Measurements from ENCODE around the gene FAM210A.

Gene FAM210A

DNA sequence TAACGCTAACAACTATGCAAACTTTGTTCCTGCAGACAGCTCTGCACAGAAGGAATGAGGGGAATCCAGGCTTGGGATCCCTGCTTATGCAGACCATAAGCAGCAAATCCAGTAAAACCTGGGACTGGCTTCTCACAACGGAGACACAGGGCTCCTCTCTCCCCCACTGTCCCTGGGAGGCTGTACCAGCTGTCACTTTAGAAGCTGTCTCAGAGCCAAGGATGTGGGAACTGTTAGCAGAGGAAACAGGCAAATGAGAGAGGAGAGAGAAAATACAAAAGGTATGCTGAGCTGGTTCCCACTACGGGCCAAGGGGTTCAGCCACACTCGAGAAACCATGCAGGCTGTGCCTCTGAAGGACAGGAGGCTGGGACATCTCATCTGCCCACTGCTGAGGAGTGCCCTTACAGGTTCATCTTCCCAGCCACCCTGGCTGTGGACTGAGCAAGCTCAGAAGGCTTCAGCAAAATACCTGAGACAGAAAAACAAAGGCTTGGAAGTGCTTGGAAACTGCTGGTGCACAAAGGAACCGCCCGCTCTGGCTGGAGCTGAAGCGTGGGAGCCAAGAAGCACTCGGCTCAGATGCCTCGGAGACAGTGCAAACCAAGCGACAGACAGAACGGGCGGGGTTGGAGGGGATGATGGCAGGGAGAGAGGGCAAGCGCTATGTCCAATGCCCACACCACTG lies 72.5 kb downstream of the FAM210A start:
- peak; percentile 41 for DNase-seq (ENCODE audit: low read depth, low spot score)
- H3K4me3 ChIP-seq (ENCODE audit: low read length), result no peak overlapping the region

DNA sequence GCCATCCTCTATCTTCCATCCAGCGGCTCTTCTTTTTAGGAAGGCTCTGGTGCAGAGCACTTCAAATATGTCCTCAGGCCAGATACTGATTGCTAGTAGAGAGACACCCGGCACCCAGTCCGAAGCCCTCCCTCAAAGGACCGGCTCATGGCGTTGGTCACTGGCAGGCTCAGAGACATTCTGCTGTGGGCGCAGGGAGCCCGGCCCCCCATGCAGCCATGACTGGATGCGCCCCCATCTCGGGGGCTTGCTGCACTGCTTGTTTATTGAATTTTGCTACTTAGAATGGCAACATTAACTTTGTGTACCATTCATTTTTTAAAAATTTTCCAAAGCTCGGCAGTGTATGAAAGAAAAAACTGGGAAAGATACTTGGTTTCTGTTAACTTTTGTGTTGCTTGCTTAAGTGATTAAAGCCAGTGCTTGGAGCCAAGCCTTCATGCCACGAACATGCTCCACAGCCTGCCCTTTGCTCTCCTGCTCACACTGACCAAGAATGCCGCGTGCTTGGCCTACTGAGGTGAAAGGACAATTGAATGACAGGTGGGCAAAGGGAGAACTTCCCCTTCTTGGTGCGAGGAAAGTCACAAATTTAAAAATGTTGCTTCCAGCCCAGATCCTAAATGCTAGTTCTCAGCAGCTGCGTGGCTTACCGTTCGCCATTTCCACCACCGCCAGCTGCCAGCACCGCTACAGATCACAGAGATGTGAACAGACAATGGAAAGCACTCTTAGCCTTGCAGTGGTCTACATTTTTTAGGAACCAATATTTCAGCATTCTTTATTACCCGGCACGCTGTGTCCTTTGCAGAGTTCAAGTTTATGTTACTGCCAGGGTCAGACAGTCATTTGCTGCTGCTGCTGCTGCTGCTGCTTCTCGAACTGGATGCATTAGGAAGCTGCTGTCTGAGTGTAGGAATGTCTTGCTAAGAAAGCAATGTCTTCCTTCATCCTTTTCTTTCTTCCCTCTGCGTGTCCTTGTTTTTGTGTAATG lies 76.7 kb downstream of the FAM210A start:
- no peak for DNase-seq (ENCODE audit: low read depth, low spot score)

DNA sequence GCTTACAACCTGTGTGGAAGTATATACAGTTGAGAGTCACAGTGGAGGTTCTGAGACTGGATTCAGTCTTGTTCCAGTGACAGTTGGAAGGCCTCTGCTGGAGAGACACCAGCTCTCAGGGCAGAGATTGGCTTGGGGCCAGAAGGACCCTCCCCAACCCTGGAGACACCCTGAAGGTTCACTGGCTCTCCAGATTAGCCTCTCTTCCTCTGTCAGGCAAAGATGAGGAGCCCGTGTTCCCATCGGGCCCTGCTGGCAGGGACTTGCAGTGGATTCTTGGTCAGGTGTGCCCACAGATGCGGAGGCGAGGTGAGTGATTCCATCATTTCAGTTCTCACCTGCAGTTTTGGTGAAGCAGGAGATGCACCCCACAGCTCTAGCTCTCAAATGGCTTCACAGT lies 78.6 kb downstream of the FAM210A start:
- no peak overlapping the region for H3K4me3 ChIP-seq (ENCODE audit: low read length)
- no peak for DNase-seq (ENCODE audit: low read depth, low spot score)

More for the DNA sequence above, 76.7 kb downstream of the FAM210A start:
- no peak overlapping the region for H3K4me3 ChIP-seq (ENCODE audit: low read length)

DNA sequence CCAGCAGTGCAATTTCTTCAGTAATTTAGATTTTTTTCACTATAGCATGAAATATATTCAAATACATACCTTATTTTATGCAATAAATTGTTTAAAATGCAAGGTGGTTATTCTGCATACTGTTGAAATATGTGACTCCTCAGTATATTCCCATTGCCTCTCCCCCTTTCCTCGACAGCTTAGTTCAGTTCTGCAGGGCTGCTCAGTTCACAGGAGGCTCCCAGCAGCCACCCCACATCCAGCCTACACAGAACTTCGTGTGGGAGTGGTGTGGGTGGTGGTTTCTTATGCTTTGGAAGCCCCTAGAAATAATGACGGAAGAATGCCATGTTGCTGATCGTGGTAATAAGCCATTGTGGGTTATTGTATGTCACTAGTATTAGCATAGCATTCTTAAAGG lies 79.7 kb downstream of the FAM210A start:
- H3K4me3 ChIP-seq (ENCODE audit: low read length), result no peak overlapping the region
- no peak for DNase-seq (ENCODE audit: low read depth, low spot score)

DNA sequence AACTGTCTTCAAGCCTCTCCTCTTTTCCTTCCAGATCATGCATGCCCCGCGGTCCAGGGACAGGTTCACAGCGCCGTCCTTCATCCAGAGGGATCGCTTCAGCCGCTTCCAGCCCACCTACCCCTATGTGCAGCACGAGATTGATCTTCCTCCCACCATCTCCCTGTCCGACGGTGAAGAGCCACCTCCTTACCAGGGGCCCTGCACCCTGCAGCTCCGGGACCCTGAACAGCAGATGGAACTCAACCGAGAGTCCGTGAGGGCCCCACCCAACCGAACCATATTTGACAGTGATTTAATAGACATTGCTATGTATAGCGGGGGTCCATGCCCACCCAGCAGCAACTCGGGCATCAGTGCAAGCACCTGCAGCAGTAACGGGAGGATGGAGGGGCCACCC lies 81.3 kb downstream of the FAM210A start:
- DNase-seq (ENCODE audit: low read depth, low spot score), result no peak
- H3K4me3 ChIP-seq (ENCODE audit: low read length), result no peak overlapping the region

DNA sequence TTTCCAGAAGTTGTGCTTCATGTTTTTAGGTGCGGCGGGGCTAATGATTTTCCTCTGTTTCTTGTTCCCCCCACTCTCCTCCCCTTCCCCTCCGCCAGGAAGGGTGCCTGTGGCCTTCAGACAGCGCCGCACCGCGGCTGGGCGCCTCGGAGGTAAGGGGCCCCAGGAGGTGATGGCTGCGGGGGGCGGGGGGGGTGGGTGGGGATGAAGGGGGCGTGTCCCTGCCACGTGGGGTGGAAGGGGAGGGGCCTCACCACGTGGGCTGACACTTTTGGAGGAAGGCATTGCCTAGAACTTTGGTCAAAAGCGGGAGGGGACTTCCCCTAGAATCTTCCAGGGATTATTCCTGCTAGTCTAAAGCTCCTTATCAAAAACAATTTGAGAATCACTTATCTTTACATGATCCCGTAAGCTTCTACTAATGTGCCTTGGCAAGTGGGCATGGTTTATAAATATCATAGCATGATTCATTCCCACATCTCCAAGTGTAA lies 83.1 kb downstream of the FAM210A start:
- H3K4me3 ChIP-seq (ENCODE audit: low read length), result no peak overlapping the region
- no peak for DNase-seq (ENCODE audit: low read depth, low spot score)

DNA sequence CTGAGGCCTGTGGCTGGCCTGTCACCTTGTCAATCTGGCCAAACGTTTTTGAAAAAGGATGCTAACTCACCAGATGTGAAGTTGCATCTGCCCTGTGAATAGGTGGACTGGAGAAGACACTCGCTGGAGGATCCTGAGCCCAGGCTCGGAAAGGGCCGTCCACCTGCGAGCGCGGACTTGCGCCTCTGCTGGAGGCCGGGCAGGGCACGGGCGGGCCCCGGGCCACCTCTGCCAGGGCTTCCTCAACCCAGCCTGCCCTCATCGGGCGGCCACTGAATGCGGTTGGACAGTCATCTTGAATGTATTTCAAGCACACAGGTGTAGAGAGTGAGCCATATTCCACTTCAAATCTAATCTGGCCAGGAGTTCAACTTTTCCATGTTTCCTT lies 83.9 kb downstream of the FAM210A start:
- no peak overlapping the region for H3K4me3 ChIP-seq (ENCODE audit: low read length)
- no peak for DNase-seq (ENCODE audit: low read depth, low spot score)

DNA sequence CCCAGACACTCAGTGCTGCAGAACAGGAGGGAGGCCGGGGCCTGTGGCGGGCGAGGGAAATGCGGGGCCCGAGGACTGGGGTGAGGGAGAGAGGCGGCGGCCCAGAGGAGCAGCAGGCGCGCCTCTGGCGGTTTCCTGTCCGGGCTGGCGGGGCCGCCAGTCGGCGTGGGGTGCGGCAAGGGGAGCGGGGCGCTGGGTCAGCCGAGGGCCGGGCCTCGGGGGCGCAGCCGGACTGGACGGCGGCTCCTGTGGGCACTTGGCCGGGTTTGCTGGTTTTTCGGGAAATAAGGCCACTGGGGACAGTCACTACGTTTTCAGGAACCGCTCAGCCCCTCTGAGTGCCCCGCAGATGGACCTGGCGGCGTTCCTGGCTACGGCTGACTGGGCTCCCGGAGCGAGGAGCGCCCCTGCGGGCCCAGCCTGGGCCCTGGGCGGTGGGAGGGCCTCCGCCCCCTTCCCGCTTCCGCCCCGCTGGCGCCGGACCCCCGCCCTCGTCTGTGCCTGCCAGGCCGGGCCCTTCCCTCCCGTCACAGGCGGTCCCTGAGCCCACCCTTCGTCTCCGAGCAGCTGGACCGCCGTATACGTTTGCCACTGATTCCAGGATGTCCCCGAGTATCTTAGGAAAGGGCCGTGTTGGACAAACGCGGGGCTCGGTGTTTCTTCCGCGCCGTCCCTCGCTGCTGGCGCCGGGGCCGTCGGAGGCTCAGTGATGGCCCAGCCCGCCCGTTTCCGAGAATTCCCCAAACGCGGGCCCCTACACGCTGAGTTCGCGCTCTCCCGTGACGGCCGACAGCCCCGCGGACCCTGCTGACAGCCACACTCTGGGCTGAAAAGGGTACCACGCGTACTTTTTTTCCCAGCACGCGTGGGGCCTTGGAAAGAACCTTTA lies 84.6 kb downstream of the FAM210A start:
- H3K4me3 ChIP-seq (ENCODE audit: low read length), result no peak overlapping the region
- no peak for DNase-seq (ENCODE audit: low read depth, low spot score)

DNA sequence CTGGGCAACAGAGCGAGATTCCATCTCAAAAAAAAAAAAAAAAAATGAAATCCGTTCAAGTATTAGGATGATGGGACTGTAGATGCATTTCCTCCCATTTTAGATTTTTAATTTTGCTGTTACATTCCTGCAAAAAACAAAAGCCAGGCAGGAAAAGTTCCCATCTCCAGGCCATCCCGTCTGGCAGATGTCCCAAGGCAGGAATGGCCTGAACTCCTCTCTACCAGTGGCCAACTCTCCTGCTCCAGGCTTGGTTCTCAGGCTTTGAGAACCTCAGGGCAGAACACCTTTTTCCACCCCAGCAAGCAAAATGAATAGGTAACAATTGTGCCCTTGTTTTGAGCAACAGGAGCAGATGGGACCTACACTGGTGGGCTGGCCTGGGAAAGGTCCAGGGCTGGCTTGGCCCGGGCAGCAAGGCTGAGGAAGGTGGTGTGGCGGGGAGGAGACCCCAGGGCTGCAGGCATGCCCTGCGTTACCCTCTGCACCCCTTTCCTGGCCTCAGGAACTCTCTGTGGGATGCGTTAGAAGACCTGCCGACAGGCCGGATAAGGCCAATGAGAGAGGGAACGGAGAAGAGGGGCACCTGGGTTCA lies 86.0 kb downstream of the FAM210A start:
- DNase-seq (ENCODE audit: low read depth, low spot score), result no peak
- H3K4me3 ChIP-seq (ENCODE audit: low read length), result no peak overlapping the region

DNA sequence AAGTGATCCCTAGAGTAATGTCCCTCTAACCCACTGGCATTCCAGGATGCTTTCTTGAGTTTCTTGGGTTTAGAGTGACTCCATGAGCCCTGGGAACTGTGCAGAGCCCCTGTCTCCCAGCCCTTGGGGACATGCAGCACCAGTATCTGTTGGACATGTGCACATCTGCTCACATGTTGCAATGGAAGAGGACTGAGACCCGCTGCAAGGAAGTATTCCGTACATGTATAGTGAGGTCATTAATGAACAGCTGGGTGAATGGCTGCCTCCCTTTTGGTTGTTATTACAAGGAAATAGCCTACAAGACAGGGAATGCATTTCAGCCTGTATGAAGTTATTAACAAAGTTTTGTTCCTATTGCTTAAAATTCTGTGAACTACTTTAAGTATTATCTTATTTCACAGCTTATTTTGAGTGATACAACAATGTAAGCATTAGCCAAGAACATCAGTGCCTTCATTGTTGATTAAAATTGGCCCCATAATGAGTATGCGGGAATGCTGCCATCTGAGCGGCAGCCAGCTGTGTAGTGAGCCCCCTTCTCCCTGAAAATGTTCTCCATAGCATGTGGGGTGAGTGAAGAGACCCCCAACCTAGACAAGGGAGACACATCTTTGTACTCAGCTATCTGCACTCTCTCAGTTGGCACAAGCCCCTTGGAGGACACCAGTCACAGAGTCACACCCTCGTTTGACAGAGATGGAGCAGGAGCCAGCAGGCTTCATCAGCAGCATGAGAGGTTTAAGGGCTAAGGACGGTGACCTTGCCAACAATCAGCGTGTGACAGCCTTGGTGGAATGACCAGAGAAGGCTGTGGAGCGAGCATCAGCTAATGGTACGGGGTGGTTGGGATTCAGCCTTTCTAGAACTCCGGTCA lies 87.4 kb downstream of the FAM210A start:
- DNase-seq (ENCODE audit: low read depth, low spot score), result no peak
- no peak overlapping the region for H3K4me3 ChIP-seq (ENCODE audit: low read length)

DNA sequence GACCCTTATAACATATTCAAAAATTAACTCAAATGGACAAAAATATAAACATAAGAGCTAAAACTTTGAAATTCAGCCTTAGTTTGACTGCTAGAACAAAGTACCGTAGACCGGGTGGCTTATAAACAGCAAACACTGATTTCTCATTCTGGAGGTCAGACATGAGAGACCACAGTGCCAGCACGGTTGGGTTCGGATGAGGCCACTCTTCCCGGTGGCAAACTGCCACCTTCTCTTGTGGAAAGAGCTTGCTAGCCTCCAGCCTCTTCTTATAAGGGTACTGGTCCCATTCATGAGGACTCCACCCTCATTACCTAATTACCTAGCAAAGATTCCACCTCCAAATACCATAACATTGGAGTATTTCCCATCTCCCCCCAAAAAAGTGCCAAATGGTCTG lies 91.3 kb downstream of the FAM210A start:
- no peak for DNase-seq (ENCODE audit: low read depth, low spot score)
- no peak overlapping the region for H3K4me3 ChIP-seq (ENCODE audit: low read length)

DNA sequence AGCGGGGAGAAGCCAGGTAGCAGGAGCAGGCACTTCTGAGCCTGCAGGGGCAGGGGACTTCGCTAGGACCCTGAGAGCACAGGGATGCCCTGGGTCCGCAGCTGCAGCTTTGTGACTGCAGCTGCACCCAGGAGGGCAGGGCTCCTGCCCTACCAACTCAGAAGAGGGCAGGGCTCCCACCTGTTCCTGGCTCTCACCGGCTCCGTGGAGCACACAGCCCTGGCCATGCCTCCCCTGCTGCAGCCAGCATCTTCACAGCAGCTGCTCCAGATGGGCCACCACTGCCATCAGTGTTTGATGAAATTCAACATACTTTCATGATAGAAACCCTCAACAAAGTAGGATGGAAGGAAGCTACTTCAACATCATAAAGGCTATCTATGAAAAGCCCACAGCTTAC lies 92.7 kb downstream of the FAM210A start:
- no peak overlapping the region for H3K4me3 ChIP-seq (ENCODE audit: low read length)
- DNase-seq (ENCODE audit: low read depth, low spot score), result no peak

DNA sequence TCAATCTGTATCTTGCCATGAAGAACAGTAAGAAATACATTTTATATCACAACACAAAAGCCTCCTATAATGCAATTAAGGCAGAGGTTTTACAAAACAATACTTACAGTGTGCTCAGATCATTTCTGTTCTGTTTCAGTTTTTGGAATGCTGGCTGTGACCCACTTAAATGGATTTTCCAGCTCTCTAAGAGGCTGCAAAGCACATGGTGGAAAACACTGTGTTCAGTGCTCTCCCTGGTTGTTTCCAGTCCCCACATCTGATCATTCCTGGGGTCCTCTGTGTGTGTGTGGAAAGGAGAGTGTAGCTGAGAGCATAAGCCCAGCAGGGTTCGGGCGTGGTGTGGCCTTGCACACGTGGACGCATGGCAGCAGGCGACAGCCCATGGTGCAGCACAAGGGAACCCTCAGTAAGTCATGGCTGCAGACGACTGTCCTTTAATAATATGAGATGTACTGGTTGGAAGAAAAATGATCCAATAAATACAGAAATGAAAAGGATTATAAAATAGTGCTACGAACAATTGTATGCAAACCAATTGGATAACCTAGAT lies 95.6 kb downstream of the FAM210A start:
- no peak overlapping the region for H3K4me3 ChIP-seq (ENCODE audit: low read length)
- DNase-seq (ENCODE audit: low read depth, low spot score), result no peak

DNA sequence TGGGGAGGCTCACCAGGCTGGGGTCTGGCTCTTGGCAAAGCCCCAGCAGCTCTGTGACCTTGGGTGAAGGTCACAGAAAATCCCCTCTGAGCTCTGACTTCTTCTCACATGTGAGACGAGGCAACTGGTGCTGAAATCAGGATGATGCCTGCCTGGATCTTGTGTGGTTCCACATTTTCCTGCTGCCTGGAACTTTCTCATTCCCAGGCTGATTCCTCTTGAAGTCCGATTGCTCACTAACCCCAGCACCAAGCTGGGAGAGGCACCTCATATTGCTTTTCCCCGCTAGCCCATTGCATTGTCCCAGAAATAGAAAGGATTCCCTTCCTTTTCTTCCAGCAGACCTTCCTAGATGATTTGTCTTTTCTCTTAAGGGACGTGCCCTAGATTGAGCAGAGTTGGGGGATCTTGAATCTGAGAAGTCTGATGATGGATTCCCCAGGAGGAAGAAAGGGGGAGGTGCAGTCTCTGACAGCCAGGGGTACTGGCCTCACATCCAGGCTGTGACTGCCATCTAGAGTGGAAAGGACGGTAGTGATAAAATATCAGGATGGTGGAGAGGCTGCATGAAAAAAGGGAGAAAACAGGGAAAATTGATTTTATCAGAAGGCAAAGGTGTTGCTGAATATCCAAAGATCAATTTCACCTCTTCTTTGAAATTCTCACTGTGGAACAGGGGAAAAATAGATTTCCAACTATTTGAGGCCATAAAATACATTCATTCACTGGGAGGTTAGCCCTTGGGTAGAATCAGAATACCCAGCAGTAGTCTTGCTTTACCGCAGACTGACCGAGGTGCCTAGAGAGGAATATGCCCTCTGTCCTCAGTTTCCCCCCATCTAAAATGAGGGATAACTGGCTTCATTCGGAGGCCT lies 96.3 kb downstream of the FAM210A start:
- DNase-seq (ENCODE audit: low read depth, low spot score), result peak; percentile 75

DNA sequence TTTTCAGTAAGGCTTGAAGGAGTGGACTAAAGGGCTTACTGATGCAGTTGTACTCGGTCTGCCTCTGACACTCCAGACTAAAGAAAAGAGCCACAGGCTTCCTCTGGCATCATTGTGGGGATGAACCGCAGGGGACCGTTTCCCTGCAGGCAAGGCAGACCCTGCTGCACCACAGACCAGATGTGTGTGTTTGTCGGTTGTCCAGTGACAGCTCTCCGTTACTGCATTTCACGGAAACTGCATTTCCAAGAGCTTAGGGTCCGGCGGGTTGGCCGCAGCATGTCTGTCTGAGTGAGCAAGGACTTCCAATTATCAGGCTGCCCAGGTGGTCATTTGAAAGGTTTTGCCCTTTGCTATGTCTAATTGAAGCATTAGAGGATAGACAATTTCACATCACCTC lies 98.1 kb downstream of the FAM210A start:
- DNase-seq (ENCODE audit: low read depth, low spot score), result peak; percentile 83
- peak overlapping the region; percentile 28 for H3K4me3 ChIP-seq (ENCODE audit: low read length)

More for the DNA sequence above, 96.3 kb downstream of the FAM210A start:
- no peak overlapping the region for H3K4me3 ChIP-seq (ENCODE audit: low read length)

DNA sequence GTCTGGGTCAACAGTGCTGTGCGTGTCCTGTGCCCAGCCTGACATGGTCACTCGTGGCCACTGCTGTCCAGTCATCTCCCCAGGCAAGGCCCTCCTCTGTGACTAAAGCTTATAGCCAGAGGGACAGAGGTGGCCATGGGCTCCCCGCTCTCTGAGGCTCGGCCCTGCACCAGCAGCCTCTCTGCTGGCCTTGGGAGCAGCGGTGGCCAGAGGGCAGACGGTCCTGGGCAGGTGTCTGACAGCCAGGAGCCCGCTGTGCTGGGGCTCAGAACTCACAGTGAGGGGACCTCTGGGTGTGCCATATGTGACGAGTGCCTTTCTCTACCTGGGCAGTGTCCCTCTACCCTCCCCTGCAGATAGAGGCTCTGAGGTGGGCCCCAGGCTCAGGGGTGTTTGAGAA lies 98.7 kb downstream of the FAM210A start:
- peak overlapping the region; percentile 28 for H3K4me3 ChIP-seq (ENCODE audit: low read length)
- no peak for DNase-seq (ENCODE audit: low read depth, low spot score)

DNA sequence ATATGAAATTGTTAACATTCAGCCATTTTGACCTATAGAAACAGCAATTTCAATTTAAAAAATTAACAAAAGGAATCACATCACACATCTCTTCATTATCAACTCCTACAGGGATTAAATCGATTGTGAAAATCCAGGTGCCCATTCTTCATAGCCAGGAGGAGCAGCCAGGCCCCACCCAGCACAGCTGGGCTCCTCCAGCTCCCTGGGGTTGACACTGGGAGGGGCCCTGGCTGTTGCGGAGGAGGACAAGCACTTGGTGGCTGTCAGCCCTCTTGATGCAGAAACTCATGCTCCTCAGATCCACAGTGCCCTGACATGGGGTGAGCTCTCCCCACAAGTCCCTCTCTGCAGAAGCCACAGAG lies 99.8 kb downstream of the FAM210A start:
- H3K4me3 ChIP-seq (ENCODE audit: low read length), result no peak overlapping the region
- no peak for DNase-seq (ENCODE audit: low read depth, low spot score)
